ENCODE measurements around the gene IKBKE. TPM values are rescaled to one million over a fixed set of nuclear protein-coding genes. Genes with fewer than 3 reads are reported as not detected.

Gene IKBKE
- total and polyA plus RNA-seq, 10 of the 15 experiments (the other 5 are each of a cell fraction or from before 2014, with no cell fraction given), result 12.8 to 35.1 (median 23.1) TPM

GRCh38 chr1:206508130-206508889, 38.0 kb downstream of the IKBKE start:
- Histone ChIP-seq H3K27me3 (replicated peaks in 1 of 2; ENCODE audit: control insufficient read depth in 2 of 2, insufficient read depth in 2 of 2, low read length in 1 of 2) (no peaks in the 10 kb centered on the region), H3K4me2 (ENCODE audit: control insufficient read depth, insufficient read depth) (peak overlapping the region; percentile 91), H3K4me3 (peak overlapping the region; percentile 72; the same call in 1 of the 2 replicates), H3K79me2 (ENCODE audit: control insufficient read depth, insufficient read depth, low read length) (no peaks in the 10 kb centered on the region), H2AFZ (ENCODE audit: control insufficient read depth, low read depth, low read length) (no peak overlapping the region), H3K9me3 (replicated peaks; ENCODE audit: control insufficient read depth, insufficient read depth, low read length) (no peaks in the 10 kb centered on the region), H3K4me1 (ENCODE audit: control insufficient read depth, insufficient read depth, low read length) (peaks cover 38% of the 10 kb centered on the region), H3K27ac (ENCODE audit: control insufficient read depth, insufficient read depth) (no peak overlapping the region), H4K20me1 (ENCODE audit: control insufficient read depth, insufficient read depth) (no peaks in the 10 kb centered on the region), H3K9ac (ENCODE audit: control insufficient read depth, insufficient read depth, low read length) (no peak overlapping the region), H3K36me3 (ENCODE audit: control insufficient read depth in 2 of 2, insufficient read depth in 2 of 2, low read length in 1 of 2) (no peaks in the 10 kb centered on the region)
- CTCF ChIA-PET, result interaction anchor here (1.1 to 2.8 kb wide), 3 partner anchors 18 to 75 kb away, joined by 3 to 10 read pairs (median 3); no protein-coding TSS in a partner anchor
- WGBS (ENCODE audit: insufficient coverage, insufficient replicate concordance, low lambda C conversion rate, missing lambda C conversion rate), result 39% methylated on average over 15 of the region's 15 CpGs
- DNase-seq (ENCODE audit: low read depth, low spot score) (no peak), ATAC-seq (no peak), FAIRE-seq (no peak)
- in situ Hi-C loops (cut with MboI) (no loop called here), intact Hi-C loops (cut with micrococcal nuclease; ENCODE audit: unreplicated experiment) (loop anchor here (10.0 kb wide), 1 partner anchor 406 kb away; no protein-coding TSS in a partner anchor)
- BruUV-seq (replicated peaks), result no TSS peak
- SMC1A ChIA-PET (ENCODE audit: uncharacterized antibody, unreplicated experiment), result interaction anchor here (0.9 to 5.5 kb wide), 3 partner anchors 12 to 52 kb away, joined by 3 to 61 read pairs (median 5); no protein-coding TSS in a partner anchor
- RAD21 ChIA-PET (ENCODE audit: unreplicated experiment), result no interaction called here
- POLR2A ChIA-PET, result interaction anchor here (4.8 kb wide), 1 partner anchor 12 kb away, joined by 60 read pairs; no protein-coding TSS in a partner anchor
- TF ChIP-seq NBN (IDR thresholded peaks at IDR 0.05) (no peak), NR2C1 (IDR thresholded peaks at IDR 0.05) (peak; percentile 29; the same call in 1 of the 2 replicates), NR2F1 (conservative IDR thresholded peaks at IDR 0.05) (peak; percentile 58)

DNA sequence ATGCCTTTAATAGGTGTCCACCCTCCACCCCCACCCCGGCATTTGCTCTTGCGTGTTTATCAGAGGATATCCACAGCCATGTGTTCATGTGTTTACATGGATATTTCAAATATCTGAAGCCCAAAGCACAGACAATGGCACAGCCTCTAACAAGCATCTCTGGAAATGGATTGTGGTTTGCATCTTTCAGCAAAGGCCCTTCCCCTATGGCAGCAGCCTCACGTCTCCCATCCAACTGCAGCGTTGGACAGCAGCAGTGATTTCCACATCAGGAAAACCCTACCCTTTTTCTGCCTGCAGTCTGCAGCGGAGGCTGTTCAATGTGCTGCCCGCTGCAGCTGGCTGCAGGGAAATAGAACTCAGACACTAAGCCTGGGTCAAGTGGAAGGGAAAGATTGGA, 38.7 kb downstream of the IKBKE start:
- Histone ChIP-seq H3K9me3 (replicated peaks; ENCODE audit: control insufficient read depth, insufficient read depth, low read length) (no peaks in the 10 kb centered on the region), H3K4me2 (ENCODE audit: control insufficient read depth, insufficient read depth) (no peak overlapping the region), H4K20me1 (ENCODE audit: control insufficient read depth, insufficient read depth) (no peaks in the 10 kb centered on the region), H3K4me3 (no peak overlapping the region), H3K27ac (ENCODE audit: control insufficient read depth, insufficient read depth) (no peak overlapping the region), H3K4me1 (ENCODE audit: control insufficient read depth, insufficient read depth, low read length) (peaks cover 31% of the 10 kb centered on the region), H2AFZ (ENCODE audit: control insufficient read depth, low read depth, low read length) (no peak overlapping the region), H3K36me3 (ENCODE audit: control insufficient read depth in 2 of 2, insufficient read depth in 2 of 2, low read length in 1 of 2) (no peaks in the 10 kb centered on the region), H3K79me2 (ENCODE audit: control insufficient read depth, insufficient read depth, low read length) (no peaks in the 10 kb centered on the region), H3K9ac (ENCODE audit: control insufficient read depth, insufficient read depth, low read length) (no peak overlapping the region), H3K27me3 (replicated peaks in 1 of 2; ENCODE audit: control insufficient read depth in 2 of 2, insufficient read depth in 2 of 2, low read length in 1 of 2) (no peaks in the 10 kb centered on the region)
- no TSS peak for BruUV-seq (replicated peaks)
- in situ Hi-C loops (cut with MboI) (no loop called here), intact Hi-C loops (cut with micrococcal nuclease; ENCODE audit: unreplicated experiment) (loop anchor here (10.0 kb wide), 1 partner anchor 406 kb away; no protein-coding TSS in a partner anchor)
- TF ChIP-seq CHD2 (IDR thresholded peaks at IDR 0.05; ENCODE audit: borderline replicate concordance, low read depth, low read length), result no peak
- no peak for TF ChIP-seq RUNX3 (IDR thresholded peaks at IDR 0.05; ENCODE audit: low read length)
- TF ChIP-seq YY1 (IDR thresholded peaks at IDR 0.05; ENCODE audit: low read depth, low read length), result no peak
- TF ChIP-seq TAF1 (IDR thresholded peaks at IDR 0.05; ENCODE audit: borderline replicate concordance, low read depth, low read length), result no peak
- TF ChIP-seq ESRRA (IDR thresholded peaks at IDR 0.05; ENCODE audit: low read length), result no peak
- TF ChIP-seq SMAD5 (IDR thresholded peaks at IDR 0.05; ENCODE audit: low read depth), result no peak
- ChIA-PET RAD21 (ENCODE audit: unreplicated experiment) (no interaction called here), CTCF (interaction anchor here (0.6 to 2.8 kb wide), 4 partner anchors 17 to 75 kb away, joined by 3 to 10 read pairs (median 3); no protein-coding TSS in a partner anchor), POLR2A (no interaction called here), SMC1A (ENCODE audit: uncharacterized antibody, unreplicated experiment) (interaction anchor here (0.7 to 1.7 kb wide), 4 partner anchors 14 to 51 kb away, joined by 3 to 5 read pairs (median 4); no protein-coding TSS in a partner anchor)
- FAIRE-seq (no peak), DNase-seq (ENCODE audit: low read depth, low spot score) (no peak), ATAC-seq (no peak)
- WGBS (ENCODE audit: insufficient coverage, insufficient replicate concordance, low lambda C conversion rate, missing lambda C conversion rate), result 76% methylated on average over 6 of the region's 6 CpGs

Measured in GM12878 (cell line).